Measurements from ENCODE around the gene UGT1A5. TPM values are rescaled to one million over a fixed set of nuclear protein-coding genes. Genes with fewer than 3 reads are reported as not detected.

Gene UGT1A5
- polyA plus RNA-seq, 1 of the 3 experiments (the other 2 are of a cell fraction): not detected

Other genes starting within 250 kb of the UGT1A5 start
- 36.8 and 37.0 TPM in 2 replicates for gene USP40, start 146.1 kb upstream of the UGT1A5 start, polyA plus RNA-seq (2012; rRNA removed)
- not detected in 2 replicates for gene UGT1A8, start 95.3 kb upstream of the UGT1A5 start, polyA plus RNA-seq (2012; rRNA removed)
- gene UGT1A10, start 76.5 kb upstream of the UGT1A5 start, polyA plus RNA-seq (2012; rRNA removed): not detected in 2 replicates
- not detected in 2 replicates for gene UGT1A9, start 41.0 kb upstream of the UGT1A5 start, polyA plus RNA-seq (2012; rRNA removed)
- gene UGT1A7, start 31.0 kb upstream of the UGT1A5 start, polyA plus RNA-seq (2012; rRNA removed): not detected in 2 replicates
- gene UGT1A6, start 20.0 kb upstream of the UGT1A5 start, polyA plus RNA-seq (2012; rRNA removed): not detected in 2 replicates
- gene UGT1A4, start 5.8 kb downstream of the UGT1A5 start, polyA plus RNA-seq (2012; rRNA removed): not detected in 2 replicates
- not detected in 2 replicates for gene UGT1A3, start 16.1 kb downstream of the UGT1A5 start, polyA plus RNA-seq (2012; rRNA removed)
- gene UGT1A1, start 47.4 kb downstream of the UGT1A5 start, polyA plus RNA-seq (2012; rRNA removed): not detected in 2 replicates
- gene MROH2A, start 65.4 kb downstream of the UGT1A5 start, polyA plus RNA-seq (2012; rRNA removed): 0.02 TPM in 1 of 2 replicates, not detected in the other
- 13.2 and 16.5 TPM in 2 replicates for gene HJURP, start 141.6 kb downstream of the UGT1A5 start, polyA plus RNA-seq (2012; rRNA removed)
- gene TRPM8, start 204.5 kb downstream of the UGT1A5 start, polyA plus RNA-seq (2012; rRNA removed): 0.85 and 1.6 TPM in 2 replicates